Activated T-helper 1 cell treated with anti-CD3 and anti-CD28 coated beads, Interleukin-2, amount 50 U/mL, for 16 hours (primary cell): ENCODE data around the gene CEP76.
"Not testable (repeated sequence)": the region's sequence is repeated elsewhere in the genome, so short reads cannot be mapped to it uniquely, and the experiment has no call there.

Experiments used
- DNase-seq, 2 donors: peaks; one replicate each; pipeline ENCODE4 v3.0.0-alpha.2; 2020; ENCODE audit warnings: low read depth in 1 of 2, low spot score in 1 of 2

CEP76 gene

GRCh38 chr18:12645751-12646203, 56.7 kb downstream of the CEP76 start:
- no peak for DNase-seq

GRCh38 chr18:12645254-12645653, 57.3 kb downstream of the CEP76 start:
- DNase-seq = no peak

- not testable (repeated sequence) for DNase-seq
These were observed 58.8 kb downstream of the CEP76 start for GRCh38 chr18:12643756-12644155.

- no peak for DNase-seq
These were observed 61.7 kb downstream of the CEP76 start for GRCh38 chr18:12640881-12641200.

- DNase-seq = no peak
These were observed 62.3 kb downstream of the CEP76 start for GRCh38 chr18:12639990-12640880.

GRCh38 chr18:12638644-12639124, 63.8 kb downstream of the CEP76 start:
- DNase-seq = no peak

GRCh38 chr18:12637901-12638643, 64.5 kb downstream of the CEP76 start:
- no peak for DNase-seq

GRCh38 chr18:12637393-12637792, 65.1 kb downstream of the CEP76 start:
- no peak for DNase-seq

GRCh38 chr18:12631831-12632477, 70.6 kb downstream of the CEP76 start:
- DNase-seq = no peak

- no peak for DNase-seq
These were observed 72.4 kb downstream of the CEP76 start for GRCh38 chr18:12630136-12630535.

GRCh38 chr18:12628706-12629702, 73.5 kb downstream of the CEP76 start:
- no peak for DNase-seq

- not testable (repeated sequence) for DNase-seq
These were observed 75.3 kb downstream of the CEP76 start for GRCh38 chr18:12627199-12627598.

GRCh38 chr18:12625241-12625640, 77.3 kb downstream of the CEP76 start:
- DNase-seq = no peak
